Psoas muscle (tissue), 8 donors: ENCODE measurements around the gene VPS41. TPM values are rescaled to one million over a fixed set of nuclear protein-coding genes. Genes with fewer than 3 reads are reported as not detected.

Experiments used
- ATAC-seq, 4 donors: fragments of 200-7000 bp; cut with Tn5 transposase; one replicate each; pipeline ENCODE4 v1.9.1; 2020; ENCODE audit warnings: moderate library complexity in 3 of 4, mild to moderate bottlenecking in 2 of 4
- DNase-seq, 2 donors: peaks; one replicate each; pipeline ENCODE4 v3.0.0-alpha.2; 2020
- H3K27ac ChIP-seq: fragments of 200-600 bp; one replicate; pipeline ENCODE4 v1.8.0; 2022
- H3K27me3 ChIP-seq, 3 donors: fragments of 200-600 bp in 1 of 3; one replicate each; pipeline versions ENCODE4 v1.6.1 to v1.8.0; 2013 to 2022; ENCODE audit warnings: low read length in 2 of 3, mild to moderate bottlenecking in 2 of 3, moderate library complexity in 1 of 3; ENCODE audit not compliant: insufficient read depth in 3 of 3
- H3K36me3 ChIP-seq, 2 donors: fragments of 200-600 bp in 1 of 2; one replicate each; pipeline versions ENCODE4 v1.6.1 to v1.8.0; 2013 to 2022; ENCODE audit warnings: low read depth in 1 of 2, mild to moderate bottlenecking in 1 of 2, moderate library complexity in 1 of 2; ENCODE audit not compliant: insufficient read depth in 1 of 2
- H3K4me1 ChIP-seq: fragments of 200-600 bp; one replicate; pipeline ENCODE4 v1.8.0; 2022
- H3K4me3 ChIP-seq: fragments of 200-600 bp; one replicate; pipeline ENCODE4 v1.8.0; 2022; ENCODE audit warnings: mild to moderate bottlenecking
- H3K9me3 ChIP-seq: fragments of 200-600 bp; one replicate; pipeline ENCODE4 v1.8.0; 2022
- WGBS, 3 donors: extraction: QIAGEN DNeasy Blood & Tissue Kit; methylation state at CpG; one replicate each; pipeline versions ENCODE4 v1.1.6 to v1.1.7; 2013; 5-methylcytosine and 5-hydroxymethylcytosine counted together
- intact Hi-C, 2 donors: fragments of 100-400 bp; cut with DNase I; formaldehyde crosslinking; loops; one replicate each; pipeline versions ENCODE4 v1.11.0 to v1.14.2; 2022
- polyA plus RNA-seq, 3 donors: library from polyadenylated mRNA; stranded (reverse); fragments of 200-250 nt; gene quantifications; one replicate each; pipeline ENCODE4 v1.2.3, GENCODE V29; 2013
- total RNA-seq, 4 donors: library from RNA; stranded (reverse); fragmentation: NEBNext Ultra II Directional in 2 of 4; extraction: Animal tissue kit (Norgen Biotek cat#: 25700) in 2 of 4; gene quantifications; one replicate each; pipeline versions ENCODE4 v1.2.1 to v1.2.4, GENCODE V29; 2021 to 2023
- TF ChIP-seq, protein P1 (sequence below): fragments of 200-600 bp; IDR thresholded peaks from one replicate; pipeline ENCODE4 v1.8.0; 2022; ENCODE audit warnings: antibody characterized with exemption
- donor health status: healthy with polysubstance abuse.
- donor health status: DM: no; HTN: no; CAD: no; lungs with moderate emphysema.
- donor health status: Bipolar disorder and iron deficiency.
- donor health status: healthy.
- donor health status: DM: yes; HTN: yes; CAD: no.
- donor health status: DM: no; HTN: no; CAD: no.
- donor health status: DM: no; HTN: no; CAD: no.
- donor health status: DM: yes; HTN: yes; CAD: no.

Gene VPS41
- total and polyA plus RNA-seq, 7 donors: 4.6 to 28.3 (median 13.8) TPM

DNA sequence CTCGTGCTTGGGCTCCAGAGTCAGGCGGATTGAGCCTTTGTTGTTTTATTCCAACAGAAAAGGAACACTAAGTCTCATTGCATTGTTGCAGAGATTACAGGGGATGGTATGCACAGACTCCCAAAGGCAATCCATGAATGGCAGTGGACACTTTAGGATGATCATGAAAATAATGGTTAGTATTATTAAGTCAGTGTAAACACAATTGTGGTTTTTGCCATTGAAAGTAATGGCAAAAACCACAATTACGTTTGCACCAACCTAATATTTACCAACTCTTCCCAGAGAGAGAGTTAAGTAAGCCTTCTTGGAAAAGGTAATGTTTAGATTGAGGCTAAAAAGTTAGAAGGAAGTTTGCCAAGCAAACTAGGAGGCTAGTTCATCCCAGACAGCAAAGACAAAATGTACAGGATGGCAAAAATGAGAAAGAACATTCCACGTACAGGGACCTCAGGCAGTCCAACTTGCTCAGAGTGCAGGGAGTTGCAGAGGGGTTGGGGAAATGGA is 204.9 kb downstream of the VPS41 start:
- ATAC-seq: no peak
- WGBS, 3 donors: 66 to 74% (median 72%) methylated on average over 4 of the region's 4 CpGs

DNA sequence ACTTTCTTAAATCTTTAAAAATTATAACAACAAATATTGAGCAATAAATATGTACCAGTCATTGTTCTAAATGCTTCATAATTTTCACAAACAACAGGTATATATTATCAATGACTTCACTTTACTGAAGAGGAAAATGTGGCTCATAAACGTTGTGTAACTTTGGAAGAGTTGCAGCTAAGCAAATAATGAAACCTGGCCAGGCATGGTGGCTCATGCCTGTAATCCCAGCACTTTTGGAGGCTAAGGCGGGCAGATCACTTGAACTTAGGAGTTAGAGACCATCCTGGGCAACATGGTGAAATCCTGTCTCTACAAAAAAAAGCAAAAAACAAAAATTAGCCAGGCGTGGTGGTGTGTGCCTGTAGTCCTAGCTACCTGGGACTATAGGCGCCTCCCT is 205.9 kb downstream of the VPS41 start:
- ATAC-seq (no peak), DNase-seq (no peak)
- no peaks in the 10 kb centered on the region for H3K36me3 ChIP-seq
- H3K27ac ChIP-seq: no peak overlapping the region
- 85% methylated on average over 4 of the region's 4 CpGs for WGBS, 3 donors
- H3K4me3 ChIP-seq: no peak overlapping the region
- H3K4me1 ChIP-seq: no peaks in the 10 kb centered on the region
- no peaks in the 10 kb centered on the region for H3K27me3 ChIP-seq
- intact Hi-C loops: no loop called here
- no peaks in the 10 kb centered on the region for H3K9me3 ChIP-seq
- TF ChIP-seq, protein P1, sequence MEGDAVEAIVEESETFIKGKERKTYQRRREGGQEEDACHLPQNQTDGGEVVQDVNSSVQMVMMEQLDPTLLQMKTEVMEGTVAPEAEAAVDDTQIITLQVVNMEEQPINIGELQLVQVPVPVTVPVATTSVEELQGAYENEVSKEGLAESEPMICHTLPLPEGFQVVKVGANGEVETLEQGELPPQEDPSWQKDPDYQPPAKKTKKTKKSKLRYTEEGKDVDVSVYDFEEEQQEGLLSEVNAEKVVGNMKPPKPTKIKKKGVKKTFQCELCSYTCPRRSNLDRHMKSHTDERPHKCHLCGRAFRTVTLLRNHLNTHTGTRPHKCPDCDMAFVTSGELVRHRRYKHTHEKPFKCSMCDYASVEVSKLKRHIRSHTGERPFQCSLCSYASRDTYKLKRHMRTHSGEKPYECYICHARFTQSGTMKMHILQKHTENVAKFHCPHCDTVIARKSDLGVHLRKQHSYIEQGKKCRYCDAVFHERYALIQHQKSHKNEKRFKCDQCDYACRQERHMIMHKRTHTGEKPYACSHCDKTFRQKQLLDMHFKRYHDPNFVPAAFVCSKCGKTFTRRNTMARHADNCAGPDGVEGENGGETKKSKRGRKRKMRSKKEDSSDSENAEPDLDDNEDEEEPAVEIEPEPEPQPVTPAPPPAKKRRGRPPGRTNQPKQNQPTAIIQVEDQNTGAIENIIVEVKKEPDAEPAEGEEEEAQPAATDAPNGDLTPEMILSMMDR: no peak

More for the DNA sequence above, 204.9 kb downstream of the VPS41 start:
- H3K4me3 ChIP-seq: no peak overlapping the region
- H3K4me1 ChIP-seq: no peaks in the 10 kb centered on the region
- no peak for DNase-seq
- intact Hi-C loops: no loop called here
- H3K27me3 ChIP-seq: no peaks in the 10 kb centered on the region
- no peaks in the 10 kb centered on the region for H3K36me3 ChIP-seq
- TF ChIP-seq, protein P1: no peak
- H3K9me3 ChIP-seq: no peaks in the 10 kb centered on the region
- no peak overlapping the region for H3K27ac ChIP-seq

DNA sequence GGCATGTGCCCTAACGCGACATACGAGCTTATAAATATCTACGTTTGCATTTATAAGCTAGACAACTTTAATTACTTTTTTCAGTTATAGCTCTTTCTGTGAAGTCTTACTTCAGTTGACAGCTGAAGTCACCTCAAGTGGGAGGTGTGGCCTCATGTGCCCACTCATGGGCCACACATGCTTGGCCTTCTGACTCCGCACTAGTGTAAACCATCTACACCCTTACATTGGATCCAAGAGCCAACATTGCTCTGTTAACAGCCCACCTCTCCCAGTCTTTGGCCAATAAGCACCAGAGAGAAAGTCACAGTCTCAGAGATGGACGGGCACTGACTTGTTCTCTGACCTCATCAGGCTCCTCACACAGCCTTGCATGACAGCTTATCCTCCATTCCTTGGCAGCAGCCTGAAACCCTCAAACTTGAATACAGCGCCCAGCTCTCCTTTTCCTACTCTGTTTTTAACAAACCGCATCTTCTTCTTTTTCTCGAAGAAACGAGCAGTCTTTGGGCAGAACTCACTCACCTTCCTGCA is 206.9 kb downstream of the VPS41 start:
- Histone ChIP-seq H3K36me3 (no peaks in the 10 kb centered on the region), H3K4me3 (no peak overlapping the region), H3K27ac (no peak overlapping the region), H3K27me3 (no peaks in the 10 kb centered on the region), H3K9me3 (no peaks in the 10 kb centered on the region), H3K4me1 (no peaks in the 10 kb centered on the region)
- no peak for DNase-seq
- TF ChIP-seq, protein P1: no peak
- no peak for ATAC-seq
- 83 to 87% (median 84%) methylated on average over 10 of the region's 10 CpGs for WGBS, 3 donors
- intact Hi-C loops: no loop called here

DNA sequence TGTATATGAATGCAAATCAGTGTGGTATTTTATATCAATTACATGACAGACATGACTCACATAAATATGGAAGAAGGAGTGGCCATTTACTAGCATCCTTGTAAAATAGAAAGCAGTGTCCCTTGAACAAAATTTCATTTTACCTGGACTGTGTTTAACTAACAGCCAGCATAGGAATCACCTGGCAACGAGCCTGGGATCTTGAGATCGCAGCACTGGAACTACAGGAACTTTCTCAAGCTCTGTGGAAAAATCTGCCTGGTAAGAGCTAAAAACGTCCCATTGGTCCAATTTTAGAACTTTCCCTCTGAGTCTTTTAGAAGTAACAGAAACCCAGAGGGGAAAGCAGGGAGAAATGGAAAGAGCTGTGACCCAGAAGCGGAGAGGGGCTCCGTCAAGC is 208.9 kb downstream of the VPS41 start:
- 61 to 66% (median 66%) methylated on average over 5 of the region's 5 CpGs for WGBS, 3 donors
- TF ChIP-seq, protein P1: no peak
- Histone ChIP-seq H3K27me3 (no peaks in the 10 kb centered on the region), H3K27ac (no peak overlapping the region), H3K4me1 (no peaks in the 10 kb centered on the region), H3K9me3 (peaks cover 4% of the 10 kb centered on the region), H3K4me3 (no peak overlapping the region), H3K36me3 (no peaks in the 10 kb centered on the region)
- ATAC-seq: no peak
- DNase-seq: no peak
- intact Hi-C loops: no loop called here

DNA sequence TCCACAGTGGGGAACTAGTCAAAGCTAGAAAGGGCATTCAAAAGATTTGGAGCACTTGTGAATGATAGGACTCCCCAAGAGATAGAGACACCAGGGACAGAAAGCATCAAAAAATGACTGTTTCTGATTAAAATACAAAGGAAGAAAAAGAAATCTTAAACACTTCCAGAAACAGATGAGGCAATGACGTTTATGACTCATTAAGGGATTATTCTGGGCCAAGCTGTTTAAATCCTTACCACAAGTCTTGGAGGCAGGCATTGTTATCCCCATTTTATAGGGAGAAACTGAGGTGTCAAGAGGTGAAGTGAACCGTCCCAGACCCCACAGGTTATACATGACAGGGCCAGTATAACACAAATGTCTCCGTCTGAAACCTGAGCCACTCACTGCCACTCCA is 209.5 kb downstream of the VPS41 start:
- Histone ChIP-seq H3K4me1 (no peaks in the 10 kb centered on the region), H3K4me3 (no peak overlapping the region), H3K27ac (no peak overlapping the region), H3K36me3 (no peaks in the 10 kb centered on the region), H3K27me3 (no peaks in the 10 kb centered on the region), H3K9me3 (peaks cover 4% of the 10 kb centered on the region)
- intact Hi-C loops: no loop called here
- no peak for ATAC-seq
- WGBS, 3 donors: 51 to 67% (median 59%) methylated on average over 3 of the region's 3 CpGs
- DNase-seq: no peak
- TF ChIP-seq, protein P1: no peak
